ENCODE measurements around the gene GPC6. TPM values are rescaled to one million over a fixed set of nuclear protein-coding genes. Genes with fewer than 3 reads are reported as not detected.

Gene GPC6
- total RNA-seq, 2 donors from 2014 or later, result 1.6 to 4.0 TPM

DNA sequence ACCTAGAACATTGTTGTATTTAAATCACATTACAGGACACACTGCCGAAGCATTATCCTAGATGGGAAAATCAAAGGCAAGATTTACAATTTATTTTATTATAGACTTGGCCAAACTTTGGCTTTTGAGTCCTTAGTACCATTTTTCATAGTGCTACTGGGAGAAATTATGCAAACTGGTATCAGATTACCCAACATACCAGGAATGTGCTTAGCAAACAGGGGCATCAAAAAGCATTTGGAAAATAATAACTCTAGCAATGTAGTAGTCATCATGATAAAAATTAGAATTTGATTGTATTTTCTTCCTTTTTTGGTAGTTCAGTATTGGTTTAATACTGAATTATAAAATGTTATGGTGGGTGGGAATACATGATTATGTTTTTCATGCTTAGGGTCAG lies 34.0 kb downstream of the GPC6 start:
- 76 to 85% methylated on average over 1 of the region's 1 CpG for WGBS, 2 donors
- Histone ChIP-seq H3K36me3 (replicated peaks in 1 of 2; ENCODE audit: insufficient read depth in 1 of 2, low read depth in 2 of 2) (no peaks in the 10 kb centered on the region), H3K4me3 (no peak overlapping the region), H3K9me3 (no peaks in the 10 kb centered on the region), H3K27me3 (no peaks in the 10 kb centered on the region), H3K4me1 (no peaks in the 10 kb centered on the region), H3K27ac (no peak overlapping the region)
- DNase-seq, result no peak
- TF ChIP-seq POLR2A (IDR thresholded peaks at IDR 0.05), result no peak
- TF ChIP-seq, protein P1, sequence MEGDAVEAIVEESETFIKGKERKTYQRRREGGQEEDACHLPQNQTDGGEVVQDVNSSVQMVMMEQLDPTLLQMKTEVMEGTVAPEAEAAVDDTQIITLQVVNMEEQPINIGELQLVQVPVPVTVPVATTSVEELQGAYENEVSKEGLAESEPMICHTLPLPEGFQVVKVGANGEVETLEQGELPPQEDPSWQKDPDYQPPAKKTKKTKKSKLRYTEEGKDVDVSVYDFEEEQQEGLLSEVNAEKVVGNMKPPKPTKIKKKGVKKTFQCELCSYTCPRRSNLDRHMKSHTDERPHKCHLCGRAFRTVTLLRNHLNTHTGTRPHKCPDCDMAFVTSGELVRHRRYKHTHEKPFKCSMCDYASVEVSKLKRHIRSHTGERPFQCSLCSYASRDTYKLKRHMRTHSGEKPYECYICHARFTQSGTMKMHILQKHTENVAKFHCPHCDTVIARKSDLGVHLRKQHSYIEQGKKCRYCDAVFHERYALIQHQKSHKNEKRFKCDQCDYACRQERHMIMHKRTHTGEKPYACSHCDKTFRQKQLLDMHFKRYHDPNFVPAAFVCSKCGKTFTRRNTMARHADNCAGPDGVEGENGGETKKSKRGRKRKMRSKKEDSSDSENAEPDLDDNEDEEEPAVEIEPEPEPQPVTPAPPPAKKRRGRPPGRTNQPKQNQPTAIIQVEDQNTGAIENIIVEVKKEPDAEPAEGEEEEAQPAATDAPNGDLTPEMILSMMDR (IDR thresholded peaks at IDR 0.05), result no peak
- intact Hi-C loops (cut with DNase I), result no loop called here
- no peak for ATAC-seq

DNA sequence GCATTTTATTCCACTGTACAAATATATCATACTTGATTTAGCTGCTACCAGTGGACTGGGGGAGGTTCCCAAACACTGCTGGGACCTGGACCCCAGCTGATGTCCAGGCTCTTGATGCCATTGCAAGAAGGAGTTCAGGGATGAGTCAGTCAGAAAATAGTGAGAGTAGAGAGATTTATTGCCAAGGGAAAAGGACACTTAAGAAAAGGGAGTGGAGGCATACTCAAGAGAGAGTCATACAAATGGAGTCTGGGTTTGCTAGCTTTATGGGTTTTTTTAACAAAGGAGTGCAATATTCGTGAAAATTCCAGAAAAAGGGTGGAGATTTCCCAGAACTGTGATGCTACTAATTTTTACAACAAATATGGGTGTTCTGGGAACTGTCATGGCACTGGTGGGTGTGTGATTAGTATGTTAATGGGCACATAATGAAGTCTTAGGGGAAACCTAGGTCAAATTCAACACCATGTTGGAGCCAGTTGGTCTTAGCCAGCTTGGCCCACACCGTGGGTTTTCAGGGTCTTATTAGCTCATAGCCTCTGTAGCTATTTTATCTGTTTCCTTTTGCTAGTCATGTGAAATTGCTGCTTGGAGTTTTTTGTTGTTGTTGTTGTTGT lies 36.2 kb downstream of the GPC6 start:
- Histone ChIP-seq H3K27ac (no peak overlapping the region), H3K36me3 (replicated peaks in 1 of 2; ENCODE audit: insufficient read depth in 1 of 2, low read depth in 2 of 2) (no peaks in the 10 kb centered on the region), H3K9me3 (no peaks in the 10 kb centered on the region), H3K4me1 (no peaks in the 10 kb centered on the region), H3K4me3 (no peak overlapping the region), H3K27me3 (no peaks in the 10 kb centered on the region)
- TF ChIP-seq, protein P1 (IDR thresholded peaks at IDR 0.05), result no peak
- no peak for TF ChIP-seq POLR2A (IDR thresholded peaks at IDR 0.05)
- intact Hi-C loops (cut with DNase I), result no loop called here
- DNase-seq (no peak), ATAC-seq (no peak)
- WGBS, 2 donors, result 42 to 71% methylated on average over 2 of the region's 2 CpGs

DNA sequence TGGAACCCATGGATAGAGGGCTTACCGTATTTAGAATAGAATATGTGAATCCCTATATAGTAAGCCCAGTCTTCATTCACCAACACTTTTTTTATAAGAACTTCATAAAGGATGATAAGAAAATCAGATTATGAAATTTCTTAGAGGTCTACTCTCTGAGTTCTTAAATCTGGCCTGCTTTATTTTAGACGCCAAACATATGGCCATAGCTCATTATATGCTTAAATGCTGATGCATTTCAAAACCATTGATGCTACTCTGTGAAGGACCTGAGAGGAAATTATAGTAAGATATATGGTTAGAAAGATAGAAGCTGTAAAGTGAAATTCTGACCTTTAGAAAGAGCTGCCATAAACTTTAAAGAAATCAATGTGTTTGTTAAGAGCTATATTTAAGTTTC lies 38.3 kb downstream of the GPC6 start:
- ATAC-seq (no peak), DNase-seq (no peak)
- Histone ChIP-seq H3K4me3 (no peak overlapping the region), H3K9me3 (no peaks in the 10 kb centered on the region), H3K27me3 (no peaks in the 10 kb centered on the region), H3K4me1 (no peaks in the 10 kb centered on the region), H3K36me3 (replicated peaks in 1 of 2; ENCODE audit: insufficient read depth in 1 of 2, low read depth in 2 of 2) (no peaks in the 10 kb centered on the region), H3K27ac (no peak overlapping the region)
- WGBS, 2 donors, result 93 to 97% methylated on average over 2 of the region's 2 CpGs
- TF ChIP-seq, protein P1 (IDR thresholded peaks at IDR 0.05), result no peak
- TF ChIP-seq POLR2A (IDR thresholded peaks at IDR 0.05), result no peak
- intact Hi-C loops (cut with DNase I), result no loop called here

DNA sequence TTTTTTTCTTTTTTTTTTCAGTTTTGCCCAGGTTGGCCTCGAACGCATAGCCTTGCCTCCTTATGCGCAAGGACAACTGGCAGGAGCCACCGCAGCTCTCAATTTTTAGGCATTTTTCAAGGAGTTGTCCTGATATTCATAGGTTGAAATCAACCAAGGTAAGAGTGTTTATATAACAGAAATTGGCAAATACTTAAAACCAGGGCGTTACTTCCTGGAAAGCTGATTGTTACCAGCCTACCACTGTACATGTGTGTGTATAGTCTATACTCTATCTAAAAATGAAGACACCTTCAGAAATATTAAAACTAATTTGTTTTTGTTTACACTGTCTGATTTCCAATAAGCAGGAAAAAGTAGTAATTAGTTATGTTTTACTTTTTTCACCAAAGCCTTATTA lies 39.2 kb downstream of the GPC6 start:
- intact Hi-C loops (cut with DNase I), result no loop called here
- Histone ChIP-seq H3K27ac (no peak overlapping the region), H3K4me3 (no peak overlapping the region), H3K36me3 (replicated peaks in 1 of 2; ENCODE audit: insufficient read depth in 1 of 2, low read depth in 2 of 2) (no peaks in the 10 kb centered on the region), H3K4me1 (no peaks in the 10 kb centered on the region), H3K9me3 (no peaks in the 10 kb centered on the region), H3K27me3 (no peaks in the 10 kb centered on the region)
- ATAC-seq, result no peak
- WGBS, 2 donors, result 62 to 76% methylated on average over 5 of the region's 5 CpGs
- DNase-seq, result no peak
- no peak for TF ChIP-seq POLR2A (IDR thresholded peaks at IDR 0.05)
- TF ChIP-seq, protein P1 (IDR thresholded peaks at IDR 0.05), result no peak

DNA sequence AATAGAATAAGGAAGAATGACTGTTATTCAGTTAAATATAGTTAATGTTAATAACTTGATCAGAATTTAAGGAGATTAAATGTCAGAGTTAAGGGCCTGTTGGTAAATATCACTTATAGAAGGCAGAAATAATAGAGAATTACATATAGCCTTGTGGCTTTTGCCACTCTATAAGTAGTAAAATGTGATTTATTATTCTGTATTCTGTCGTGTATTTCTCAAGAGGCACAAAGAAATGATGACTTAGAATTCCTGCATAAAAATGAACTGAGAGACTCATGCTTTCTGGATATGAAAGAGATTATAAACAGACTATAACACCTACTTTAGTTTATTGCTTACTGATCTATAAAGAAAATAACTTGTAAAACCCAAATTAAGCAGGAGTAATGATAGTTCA lies 40.1 kb downstream of the GPC6 start:
- DNase-seq, result no peak
- TF ChIP-seq, protein P1 (IDR thresholded peaks at IDR 0.05), result no peak
- no peak for TF ChIP-seq POLR2A (IDR thresholded peaks at IDR 0.05)
- intact Hi-C loops (cut with DNase I), result no loop called here

More for the DNA sequence above, 40.1 kb downstream of the GPC6 start:
- Histone ChIP-seq H3K27me3 (no peaks in the 10 kb centered on the region), H3K4me1 (peaks cover 5% of the 10 kb centered on the region), H3K4me3 (no peak overlapping the region), H3K36me3 (replicated peaks in 1 of 2; ENCODE audit: insufficient read depth in 1 of 2, low read depth in 2 of 2) (no peaks in the 10 kb centered on the region), H3K27ac (no peak overlapping the region), H3K9me3 (no peaks in the 10 kb centered on the region)
- no peak for ATAC-seq
- WGBS, 2 donors, result 82 to 91% methylated on average over 1 of the region's 1 CpG
